RCC 7860 (cell line): ENCODE data around the gene SPAG7.

Experiments used
- DNase-seq: peaks from one replicate; pipeline ENCODE4 v3.0.0-alpha.2; 2015; ENCODE audit warnings: low spot score
- FAIRE-seq: peaks from 2 replicates; lab custom pipeline; 2012; peaks lifted over from hg19 to GRCh38; lab: Jason Lieb, UNC

SPAG7 gene

GRCh38 chr17:4950746-4951204 is 16.8 kb downstream of the SPAG7 start, which contains the start of gene ENO3:
Gene ENO3 (plus strand): TSS chr17:4951119. CDS start chr17:4951830, 711 bp downstream.
- DNase-seq (no peak), FAIRE-seq (no peak)

DNA sequence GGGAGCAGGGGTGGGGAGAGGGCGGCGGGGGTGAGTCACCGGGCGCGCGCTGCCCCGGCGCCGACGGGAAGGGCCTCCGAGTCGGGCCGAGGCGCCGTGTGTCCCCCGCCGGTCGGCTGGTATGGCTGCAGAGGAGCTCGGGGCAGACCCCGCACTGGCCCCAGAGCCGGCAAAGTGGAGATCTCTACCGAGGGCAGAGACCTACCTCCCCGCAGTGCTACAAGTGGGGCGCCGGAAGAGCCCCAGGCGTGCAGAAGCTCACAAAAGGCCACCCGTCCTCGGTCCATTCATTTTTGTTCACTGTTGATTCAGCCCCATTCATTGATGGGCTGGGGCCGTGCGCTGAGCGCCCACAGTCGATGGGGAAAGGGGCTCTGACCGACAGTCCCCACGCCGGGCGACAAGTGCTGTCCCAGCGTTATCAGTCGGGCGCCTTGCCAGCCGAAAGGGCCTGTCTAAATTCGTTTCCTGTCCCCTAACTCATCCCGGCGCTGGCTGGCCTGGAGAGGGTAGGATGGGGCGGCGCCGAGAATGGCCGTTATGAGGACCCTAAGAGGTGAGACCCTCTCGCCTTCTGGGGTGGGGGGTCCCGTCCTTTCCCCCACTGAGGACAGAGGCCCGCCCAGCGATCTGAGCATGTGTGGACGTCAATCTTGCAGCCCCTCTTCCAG is 17.4 kb downstream of the SPAG7 start:
- FAIRE-seq (no peak), DNase-seq (no peak)

DNA sequence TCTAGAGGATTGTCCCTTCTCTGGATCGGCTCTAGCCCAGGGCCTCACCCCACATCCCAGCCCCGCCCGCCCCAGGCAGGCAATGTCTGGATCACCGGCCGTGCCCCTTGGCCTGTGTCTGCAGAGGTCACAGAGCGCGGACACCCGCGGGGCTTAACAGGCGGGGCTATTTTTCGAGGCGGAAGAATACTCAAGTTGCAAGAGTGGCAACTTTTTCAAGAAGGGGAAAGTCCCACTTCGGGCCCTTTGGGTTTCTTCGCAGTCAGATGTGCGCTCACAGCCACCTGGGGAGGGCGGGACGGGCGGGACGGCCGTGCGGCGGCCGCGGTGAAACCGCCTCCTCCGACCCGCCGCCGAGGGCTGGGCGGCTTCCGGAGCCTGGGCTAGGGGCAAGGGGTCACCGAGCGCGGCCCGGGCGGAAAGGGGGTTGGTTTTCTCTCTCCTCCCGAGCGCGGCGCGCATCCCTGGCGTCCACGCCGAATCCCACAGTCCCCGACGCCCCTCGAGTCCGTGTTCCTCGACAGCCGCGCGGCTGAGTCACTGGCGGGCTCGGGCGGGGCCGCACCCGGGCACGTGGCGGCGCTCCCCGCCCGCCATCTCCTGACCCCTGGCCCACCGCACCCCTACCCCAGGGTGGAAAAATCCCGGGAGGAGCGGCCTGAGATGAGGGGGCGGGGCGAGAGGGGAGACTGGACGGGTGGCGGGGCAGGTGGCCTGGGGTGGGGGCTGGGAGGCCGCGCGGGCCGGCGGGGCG is 18.1 kb downstream of the SPAG7 start:
- DNase-seq (peak; percentile 67), FAIRE-seq (no peak)

GRCh38 chr17:4948931-4949320 is 18.7 kb downstream of the SPAG7 start:
- DNase-seq (peak; percentile 64), FAIRE-seq (no peak)

DNA sequence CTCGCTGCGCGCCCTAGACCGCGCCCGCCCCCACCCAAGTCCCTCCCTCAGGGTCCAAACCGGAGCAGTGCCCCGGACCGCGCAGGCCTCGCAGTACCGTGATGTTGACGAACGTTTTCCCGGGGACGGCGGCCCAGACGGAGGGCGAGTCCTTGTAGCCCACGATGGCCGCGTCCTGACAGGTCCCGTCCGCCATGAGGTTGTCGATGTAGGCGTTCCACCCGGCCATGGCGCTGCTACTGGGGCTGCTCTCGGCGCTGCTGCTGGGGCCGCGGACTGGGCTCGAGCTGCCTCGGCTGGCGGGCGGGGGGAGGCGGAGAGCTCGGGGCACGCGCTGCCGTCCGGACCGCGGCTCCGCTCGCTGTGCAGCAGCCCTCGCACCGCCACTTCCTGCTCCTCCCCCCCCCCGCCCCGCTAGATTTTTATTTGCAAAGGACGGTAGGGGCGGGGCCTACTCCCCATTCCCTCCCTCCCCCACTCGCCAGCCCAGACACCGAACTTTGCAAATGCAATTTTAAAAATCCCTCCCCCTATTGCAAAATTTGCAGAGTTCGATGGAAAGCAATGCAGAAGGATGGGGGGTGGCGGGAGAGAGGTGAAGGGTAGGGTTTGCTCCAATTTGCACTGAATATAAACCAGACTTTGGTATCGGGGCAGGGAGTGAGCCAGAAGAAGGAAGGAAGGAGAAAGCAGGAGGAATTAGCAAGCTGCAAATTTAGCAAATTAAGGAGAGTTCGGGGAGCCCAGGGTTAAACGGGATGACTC is 19.3 kb downstream of the SPAG7 start, which contains the start of gene PFN1:
Gene PFN1, minus strand, starts transcription at position 365 of the 765 bp plus-strand sequence. Its CDS starts 136 bp downstream, at position 229.
- FAIRE-seq (no peak), DNase-seq (peak; percentile 67)

- FAIRE-seq = no peak
- DNase-seq = peak; percentile 34
Observed at GRCh38 chr17:4947411-4948165, 20.0 kb downstream of the SPAG7 start.

- no peak for FAIRE-seq
- no peak for DNase-seq
Observed at GRCh38 chr17:4947010-4947410, 20.6 kb downstream of the SPAG7 start.

- no peak for DNase-seq
- FAIRE-seq = no peak
Observed at GRCh38 chr17:4946312-4946976, 21.2 kb downstream of the SPAG7 start.

GRCh38 chr17:4945944-4946280 is 21.7 kb downstream of the SPAG7 start:
- no peak for FAIRE-seq
- no peak for DNase-seq

- peak; percentile 85 for FAIRE-seq
- DNase-seq = peak; percentile 87
Observed at GRCh38 chr17:4945176-4945943, 22.3 kb downstream of the SPAG7 start.

DNA sequence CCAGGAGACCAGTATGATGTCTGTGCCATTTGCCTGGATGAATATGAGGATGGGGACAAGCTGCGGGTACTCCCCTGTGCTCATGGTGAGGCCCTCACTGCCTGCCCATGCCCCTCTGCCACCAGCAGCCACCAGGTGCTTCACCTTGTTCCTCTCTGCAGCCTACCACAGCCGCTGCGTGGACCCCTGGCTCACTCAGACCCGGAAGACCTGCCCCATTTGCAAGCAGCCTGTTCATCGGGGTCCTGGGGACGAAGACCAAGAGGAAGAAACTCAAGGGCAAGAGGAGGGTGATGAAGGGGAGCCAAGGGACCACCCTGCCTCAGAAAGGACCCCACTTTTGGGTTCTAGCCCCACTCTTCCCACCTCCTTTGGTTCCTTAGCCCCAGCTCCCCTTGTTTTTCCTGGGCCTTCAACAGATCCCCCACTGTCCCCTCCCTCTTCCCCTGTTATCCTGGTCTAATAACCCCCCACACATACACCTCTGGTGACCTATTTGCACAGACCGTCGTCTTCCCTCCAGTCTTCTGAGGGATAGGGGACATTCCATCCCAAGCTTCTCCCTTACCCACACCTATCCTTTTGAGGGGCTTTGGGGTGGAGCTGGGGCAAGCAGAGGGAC is 23.0 kb downstream of the SPAG7 start:
- DNase-seq (no peak), FAIRE-seq (no peak)

DNA sequence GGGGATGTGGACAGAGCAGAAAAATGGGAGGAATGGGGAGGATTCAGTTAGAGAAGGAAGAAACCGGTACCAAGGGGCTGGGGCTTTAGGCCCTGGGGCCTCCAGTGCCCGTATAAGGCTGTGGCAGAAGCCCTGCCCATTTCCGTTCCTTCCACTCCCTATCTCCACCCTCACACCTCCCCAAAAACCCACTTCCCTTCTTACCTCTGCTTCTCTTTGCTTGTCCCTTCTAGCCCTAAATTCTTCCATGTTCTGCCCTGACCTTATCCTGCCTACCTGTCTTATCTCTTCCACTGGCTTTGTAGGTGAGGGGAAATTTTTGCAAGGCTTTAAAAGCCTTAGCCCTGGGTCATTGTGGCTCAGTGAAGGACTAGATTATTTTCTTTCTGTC is 23.5 kb downstream of the SPAG7 start:
- FAIRE-seq (no peak), DNase-seq (no peak)

DNA sequence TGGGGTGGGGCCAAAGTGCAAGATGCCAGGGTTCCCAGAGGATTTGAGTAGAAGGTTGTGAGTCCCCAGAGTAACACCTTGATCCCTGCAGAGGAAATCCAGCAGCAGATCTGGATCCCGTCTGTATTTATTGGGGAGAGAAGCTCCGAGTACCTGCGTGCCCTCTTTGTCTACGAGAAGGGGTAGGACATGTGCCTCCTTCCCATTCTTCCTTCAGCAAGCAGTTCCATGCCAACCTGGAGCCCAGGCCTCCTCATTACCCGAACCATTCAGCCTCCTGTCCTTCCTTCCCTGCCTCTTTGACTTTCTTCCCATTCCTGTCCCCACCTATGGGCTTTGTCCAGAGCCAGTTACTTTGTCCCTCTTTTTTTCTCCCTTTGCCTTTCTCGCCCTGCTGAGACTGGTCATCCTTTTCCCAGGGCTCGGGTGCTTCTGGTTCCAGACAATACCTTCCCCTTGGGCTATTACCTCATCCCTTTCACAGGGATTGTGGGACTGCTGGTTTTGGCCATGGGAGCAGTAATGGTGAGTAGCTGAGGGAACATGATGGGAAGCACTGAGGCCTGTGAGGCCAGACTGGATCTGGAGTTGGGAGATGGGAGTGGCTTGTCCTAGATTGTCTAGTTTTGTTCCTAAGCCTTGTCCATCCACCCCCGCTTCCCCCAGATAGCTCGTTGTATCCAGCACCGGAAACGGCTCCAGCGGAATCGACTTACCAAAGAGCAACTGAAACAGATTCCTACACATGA is 24.7 kb downstream of the SPAG7 start:
- DNase-seq (no peak), FAIRE-seq (no peak)

- no peak for FAIRE-seq
Observed at GRCh38 chr17:4941319-4941610, 26.4 kb downstream of the SPAG7 start.

DNA sequence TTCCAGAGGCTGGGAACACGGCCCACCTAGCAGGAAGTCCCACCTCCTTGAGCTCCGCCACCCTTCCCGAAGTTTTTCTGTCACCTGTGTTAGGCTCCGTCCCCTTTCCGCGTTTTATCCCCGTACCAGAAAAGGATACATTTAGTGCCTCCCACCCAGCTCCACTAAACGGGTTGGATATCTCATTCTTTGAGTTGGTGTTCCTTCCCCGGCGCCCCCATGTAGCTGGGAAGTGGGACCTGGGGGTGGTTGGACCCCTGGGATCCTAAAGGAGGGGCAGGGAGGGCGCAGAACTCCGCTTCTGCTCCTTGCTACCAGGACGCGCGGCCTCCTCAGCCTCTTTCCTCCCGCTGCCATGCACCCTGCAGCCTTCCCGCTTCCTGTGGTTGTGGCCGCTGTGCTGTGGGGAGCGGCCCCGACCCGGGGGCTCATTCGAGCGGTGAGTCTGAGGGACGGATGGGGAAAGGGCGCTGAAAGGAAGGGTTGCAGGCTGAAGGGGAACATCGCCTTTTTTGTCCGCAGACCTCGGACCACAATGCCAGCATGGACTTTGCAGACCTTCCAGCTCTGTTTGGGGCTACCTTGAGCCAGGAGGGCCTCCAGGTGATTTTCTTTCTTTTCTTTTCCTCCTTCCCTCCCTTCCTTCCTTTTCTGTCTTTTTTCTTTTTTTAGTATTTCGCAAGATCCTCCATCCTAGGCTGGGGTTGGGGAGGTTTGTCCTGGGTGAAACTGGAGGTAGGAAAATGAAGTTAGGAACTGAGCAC is 26.9 kb downstream of the SPAG7 start:
- no peak for DNase-seq
- no peak for FAIRE-seq

More at GRCh38 chr17:4941319-4941610, 26.4 kb downstream of the SPAG7 start:
- DNase-seq = no peak

- peak; percentile 98 for DNase-seq
- FAIRE-seq = peak; percentile 84
Observed at GRCh38 chr17:4939796-4940554, 27.6 kb downstream of the SPAG7 start, which contains the start of the genes RNF167 and SLC25A11. Gene RNF167 (plus strand): TSS chr17:4940268. CDS start chr17:4940910, 642 bp downstream. Gene SLC25A11 (minus strand): TSS chr17:4940046. CDS start chr17:4939910, 136 bp downstream.

DNA sequence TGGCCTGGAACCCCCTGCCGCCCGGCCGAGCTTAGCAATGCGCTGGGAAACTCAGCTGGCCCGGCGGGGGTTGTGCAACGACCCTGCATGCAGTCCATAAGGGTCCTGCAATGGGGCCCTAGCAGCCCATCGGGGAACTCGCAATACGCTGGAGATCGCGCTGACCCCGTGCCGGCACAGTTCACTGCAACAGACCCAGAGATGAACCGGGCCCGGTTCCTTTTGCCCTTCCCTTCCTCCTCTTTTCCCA is 28.1 kb downstream of the SPAG7 start:
- no peak for FAIRE-seq
- no peak for DNase-seq
